ENCODE measurements around the gene GUCY1B1.

DNA sequence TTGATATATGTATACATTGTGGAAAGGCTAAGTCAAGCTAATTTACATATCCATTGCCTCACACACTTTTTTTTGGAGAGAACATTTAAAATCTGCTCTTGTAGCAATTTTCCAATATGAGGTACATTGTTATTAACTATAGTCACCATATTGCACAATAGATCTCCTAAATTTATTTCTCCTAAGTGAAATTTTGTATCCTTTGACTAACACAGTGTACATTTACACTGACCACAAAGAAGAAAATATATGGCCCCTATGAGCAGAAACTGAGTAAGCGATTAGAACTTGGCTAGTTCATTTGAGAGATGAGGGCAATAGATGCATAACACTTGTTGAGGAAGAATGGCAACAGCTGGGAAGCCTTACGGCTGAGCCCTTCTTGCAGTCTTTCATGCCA, 20.3 kb upstream of the GUCY1B1 start:
- no peak for TF ChIP-seq CTCF (IDR thresholded peaks at IDR 0.05)
- TF ChIP-seq POLR2A (IDR thresholded peaks at IDR 0.05), result no peak

Data from heart left ventricle (tissue), 13 donors.